ENCODE measurements around the gene RNF175.

DNA sequence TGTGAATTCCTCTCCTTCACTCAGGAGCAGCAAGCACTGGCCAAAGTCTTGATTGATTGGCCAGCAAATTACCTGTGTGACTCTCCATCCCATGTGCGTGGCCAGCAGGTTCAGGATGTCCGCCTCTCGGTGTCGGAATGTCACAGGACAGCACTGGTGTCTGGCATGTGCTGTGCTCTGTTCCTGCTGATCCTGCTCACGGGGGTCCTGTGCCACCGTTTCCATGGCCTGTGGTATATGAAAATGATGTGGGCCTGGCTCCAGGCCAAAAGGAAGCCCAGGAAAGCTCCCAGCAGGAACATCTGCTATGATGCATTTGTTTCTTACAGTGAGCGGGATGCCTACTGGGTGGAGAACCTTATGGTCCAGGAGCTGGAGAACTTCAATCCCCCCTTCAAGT, 55.3 kb downstream of the RNF175 start:
- TF ChIP-seq, protein P1, sequence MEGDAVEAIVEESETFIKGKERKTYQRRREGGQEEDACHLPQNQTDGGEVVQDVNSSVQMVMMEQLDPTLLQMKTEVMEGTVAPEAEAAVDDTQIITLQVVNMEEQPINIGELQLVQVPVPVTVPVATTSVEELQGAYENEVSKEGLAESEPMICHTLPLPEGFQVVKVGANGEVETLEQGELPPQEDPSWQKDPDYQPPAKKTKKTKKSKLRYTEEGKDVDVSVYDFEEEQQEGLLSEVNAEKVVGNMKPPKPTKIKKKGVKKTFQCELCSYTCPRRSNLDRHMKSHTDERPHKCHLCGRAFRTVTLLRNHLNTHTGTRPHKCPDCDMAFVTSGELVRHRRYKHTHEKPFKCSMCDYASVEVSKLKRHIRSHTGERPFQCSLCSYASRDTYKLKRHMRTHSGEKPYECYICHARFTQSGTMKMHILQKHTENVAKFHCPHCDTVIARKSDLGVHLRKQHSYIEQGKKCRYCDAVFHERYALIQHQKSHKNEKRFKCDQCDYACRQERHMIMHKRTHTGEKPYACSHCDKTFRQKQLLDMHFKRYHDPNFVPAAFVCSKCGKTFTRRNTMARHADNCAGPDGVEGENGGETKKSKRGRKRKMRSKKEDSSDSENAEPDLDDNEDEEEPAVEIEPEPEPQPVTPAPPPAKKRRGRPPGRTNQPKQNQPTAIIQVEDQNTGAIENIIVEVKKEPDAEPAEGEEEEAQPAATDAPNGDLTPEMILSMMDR (IDR thresholded peaks at IDR 0.05) = no peak
- TF ChIP-seq EP300 (IDR thresholded peaks at IDR 0.05) = no peak
- no peak for TF ChIP-seq POLR2A (IDR thresholded peaks at IDR 0.05)

All from upper lobe of left lung (tissue), 4 donors.